ENCODE results near the gene LATS2. TPM values are rescaled to one million over a fixed set of nuclear protein-coding genes. Genes with fewer than 3 reads are reported as not detected.

Gene LATS2
- total RNA-seq, 1 experiment from 2014 or later: 18.8 TPM

GRCh38 chr13:21079761-21080592, 18.6 kb upstream of the LATS2 start:
- H3K4me2 ChIP-seq (ENCODE audit: low read length): no peak overlapping the region

More at GRCh38 chr13:21079761-21080592, 18.6 kb upstream of the LATS2 start:
- ATAC-seq (no peak), DNase-seq (ENCODE audit: low read depth, low spot score) (no peak)
- intact Hi-C loops (cut with micrococcal nuclease): no loop called here
- no peaks in the 10 kb centered on the region for H3K27me3 ChIP-seq (ENCODE audit: insufficient read depth, low read length)
- RAD21 ChIA-PET (ENCODE audit: low non-redundant PET in 1 of 2, low total read pairs in 2 of 2, uncharacterized antibody in 2 of 2, unreplicated experiment in 2 of 2): no interaction called here
- no peaks in the 10 kb centered on the region for H3K9me3 ChIP-seq (ENCODE audit: control insufficient read depth in 1 of 2, insufficient read depth in 1 of 2, low read depth in 1 of 2, low read length in 2 of 2)
- H3K9me2 ChIP-seq (ENCODE audit: insufficient read depth): no peaks in the 10 kb centered on the region
- no peaks in the 10 kb centered on the region for H3K79me2 ChIP-seq (ENCODE audit: insufficient read depth, low read length)
- no peaks in the 10 kb centered on the region for H3K4me1 ChIP-seq (ENCODE audit: control insufficient read depth in 1 of 2, insufficient read depth in 2 of 2, low read length in 2 of 2)
- no TSS peak for BruUV-seq (replicated peaks)
- no peak overlapping the region for H3K4me3 ChIP-seq (replicated peaks in 1 of 2; ENCODE audit: low read depth in 1 of 2, low read length in 2 of 2)
- TF ChIP-seq CTCF (IDR thresholded peaks at IDR 0.05 in 2 of 3, conservative IDR thresholded peaks at IDR 0.05 in 1 of 3; ENCODE audit: borderline replicate concordance in 1 of 3, insufficient read depth in 1 of 3, low read depth in 2 of 3, low read length in 2 of 3) (no peak), EZH2phosphoT487 (IDR thresholded peaks at IDR 0.05; ENCODE audit: borderline replicate concordance) (no peak), ZNF274 (IDR thresholded peaks at IDR 0.05; ENCODE audit: low read depth, low read length) (no peak)
- CTCF ChIA-PET: no interaction called here
- H3K9ac ChIP-seq (ENCODE audit: low read length): no peak overlapping the region
- POLR2A ChIA-PET: no interaction called here
- H3K27ac ChIP-seq (ENCODE audit: low read depth, low read length): no peak overlapping the region
- no peaks in the 10 kb centered on the region for H3K36me3 ChIP-seq (ENCODE audit: control insufficient read depth in 1 of 2, insufficient read depth in 2 of 2, low read length in 2 of 2)
- H4K20me1 ChIP-seq (ENCODE audit: insufficient read depth): no peaks in the 10 kb centered on the region
- H2AFZ ChIP-seq (ENCODE audit: low read depth, low read length, poor library complexity, severe bottlenecking): no peak overlapping the region

Measured in HCT116 (cell line).